ENCODE results near the gene KCNJ10.
A peak's percentile ranks its signal among the peaks of the same experiment; 100 is the strongest.

KCNJ10 gene

DNA sequence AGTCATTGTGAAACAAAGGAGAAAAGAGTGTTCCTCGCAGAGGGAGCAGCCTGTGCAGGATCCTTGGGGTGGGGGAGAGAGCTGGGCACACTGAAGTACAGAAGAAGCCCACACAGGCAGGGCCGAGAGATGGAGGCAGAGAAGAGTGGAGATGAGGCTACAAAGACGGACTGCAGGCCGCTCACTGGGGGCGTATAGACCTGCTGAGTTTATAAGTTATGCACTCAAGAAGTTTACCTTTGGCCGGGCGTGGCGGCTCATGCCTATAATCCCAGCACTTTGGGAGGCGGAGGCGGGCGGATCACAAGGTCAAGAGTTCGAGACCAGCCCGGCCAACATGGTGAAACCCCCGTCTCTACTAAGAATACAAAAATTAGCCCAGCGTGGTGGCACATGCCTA, 108.3 kb downstream of the KCNJ10 start:
- no peak for DNase-seq (ENCODE audit: low read depth)

DNA sequence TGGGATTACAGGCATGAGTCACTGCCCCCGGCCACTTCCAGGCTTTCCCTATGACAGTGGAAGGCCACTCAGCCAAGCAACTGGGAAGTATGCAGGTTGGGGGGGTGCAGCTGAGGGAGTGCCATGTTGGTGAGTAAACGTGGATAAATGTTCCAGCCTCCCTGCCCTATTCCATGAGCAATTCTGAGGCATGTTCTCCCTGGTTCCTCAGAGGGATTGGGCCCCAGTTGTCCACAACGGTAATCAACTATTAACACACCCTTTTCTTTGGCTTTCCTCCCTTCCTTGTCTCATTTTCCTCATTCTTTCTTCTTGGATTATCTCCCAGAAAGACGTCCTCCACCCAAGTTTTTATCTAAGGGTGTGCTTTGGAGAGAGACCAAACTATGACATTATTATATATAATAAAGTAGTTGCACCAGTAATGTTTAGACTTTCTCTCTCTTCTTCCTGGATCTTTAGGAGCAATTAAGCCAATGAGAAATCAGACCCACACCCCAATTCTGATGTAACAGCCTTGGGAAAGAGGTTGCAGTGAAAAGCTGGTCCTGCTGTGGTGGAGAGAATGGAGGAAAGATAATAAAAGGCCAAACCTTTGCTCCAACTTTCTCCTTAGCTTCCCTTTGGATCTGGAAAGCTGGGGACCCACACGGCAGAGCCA, 109.1 kb downstream of the KCNJ10 start:
- DNase-seq (ENCODE audit: low read depth) = peak; percentile 79

DNA sequence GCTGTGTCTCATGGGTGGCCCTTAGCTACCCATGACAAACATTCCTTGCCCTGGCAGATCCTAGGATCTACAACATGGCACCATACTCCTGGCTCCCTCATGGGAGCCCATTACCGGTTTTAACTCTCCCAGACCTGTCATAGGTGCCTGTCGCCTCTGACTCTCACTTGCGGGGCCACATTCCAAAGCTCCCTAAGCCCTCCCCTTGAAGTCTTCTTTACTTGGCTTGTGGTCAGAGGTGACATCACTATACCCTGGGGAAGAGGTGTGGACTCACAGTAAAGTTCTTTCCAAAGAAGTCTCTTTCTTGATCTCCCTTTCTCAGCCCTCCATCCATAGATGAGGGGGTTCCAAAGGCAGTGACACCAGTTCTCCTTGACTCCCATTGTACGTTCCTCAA, 110.5 kb downstream of the KCNJ10 start:
- no peak for DNase-seq (ENCODE audit: low read depth)

DNA sequence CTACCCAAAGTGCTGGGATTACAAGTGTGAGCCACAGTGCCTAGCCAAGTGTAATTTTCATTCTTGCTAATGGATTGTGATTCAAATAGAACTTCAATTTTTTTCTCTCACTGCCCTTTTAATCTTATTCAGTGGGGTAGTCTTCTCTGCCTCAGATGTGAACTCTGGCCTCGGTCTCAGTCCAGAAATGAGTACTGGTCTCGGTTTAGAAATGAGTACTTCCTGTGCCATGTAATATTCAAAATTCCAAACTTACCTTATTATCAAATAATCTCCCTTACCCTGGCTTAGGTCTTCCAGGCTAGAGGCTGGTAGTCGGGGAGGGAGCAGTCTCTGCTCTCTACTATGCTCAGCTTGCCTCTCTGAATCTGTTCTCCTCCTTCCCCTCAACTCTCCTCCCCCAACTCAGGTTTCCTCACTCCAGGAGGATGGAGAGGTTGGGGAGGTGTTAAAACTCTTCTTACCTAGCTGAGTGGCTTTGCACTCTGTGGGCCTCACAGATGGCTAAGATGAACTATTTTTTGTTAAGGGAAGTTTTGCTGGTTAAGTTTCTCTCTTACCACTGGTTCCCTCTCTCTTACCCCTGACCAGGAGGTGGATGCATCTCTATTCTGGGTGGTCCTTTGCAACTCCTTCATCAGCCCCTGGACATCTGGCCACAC, 111.1 kb downstream of the KCNJ10 start:
- no peak for DNase-seq (ENCODE audit: low read depth)

DNA sequence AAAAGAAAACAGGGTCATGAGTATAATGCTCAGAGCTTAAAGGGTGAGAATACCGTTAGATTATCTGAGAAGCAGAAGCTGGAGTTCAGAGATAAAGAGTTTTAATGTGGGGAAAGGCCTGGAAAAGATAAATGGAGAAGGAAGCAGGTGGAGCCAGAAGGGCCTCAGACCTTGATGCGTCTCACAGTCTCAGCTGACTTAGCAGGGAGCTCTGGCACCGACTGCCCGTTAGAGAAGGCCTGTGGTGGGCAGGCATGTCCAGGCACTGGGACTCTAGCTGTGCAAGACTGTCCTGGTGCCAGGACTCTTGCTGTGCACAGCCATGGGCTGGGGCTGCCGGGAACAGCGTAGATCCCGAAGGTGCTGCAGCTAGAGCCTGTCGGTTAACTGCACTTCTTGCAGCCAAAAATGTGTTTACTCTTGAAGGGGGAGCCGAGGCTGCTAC, 112.1 kb downstream of the KCNJ10 start:
- DNase-seq (ENCODE audit: low read depth) = no peak

DNA sequence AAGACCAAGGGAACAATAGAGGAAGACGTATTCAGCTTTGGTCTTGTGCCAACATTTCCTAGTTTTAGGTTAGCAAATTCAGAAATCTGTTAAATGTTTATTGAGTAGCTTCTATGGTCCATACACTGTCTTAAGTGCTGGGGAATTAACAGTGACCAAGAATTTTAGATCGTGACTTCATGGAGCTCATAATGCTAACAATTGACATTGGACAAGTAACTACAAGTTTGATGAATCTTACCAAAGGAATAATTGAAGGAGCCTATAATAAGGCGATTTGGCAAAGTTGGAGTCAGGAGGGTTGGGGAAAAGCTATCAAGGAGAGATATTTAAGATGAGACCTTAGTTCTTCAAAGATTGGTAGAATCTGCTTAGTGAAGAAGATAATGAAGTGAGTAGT, 114.5 kb downstream of the KCNJ10 start:
- no peak for DNase-seq (ENCODE audit: low read depth)

DNA sequence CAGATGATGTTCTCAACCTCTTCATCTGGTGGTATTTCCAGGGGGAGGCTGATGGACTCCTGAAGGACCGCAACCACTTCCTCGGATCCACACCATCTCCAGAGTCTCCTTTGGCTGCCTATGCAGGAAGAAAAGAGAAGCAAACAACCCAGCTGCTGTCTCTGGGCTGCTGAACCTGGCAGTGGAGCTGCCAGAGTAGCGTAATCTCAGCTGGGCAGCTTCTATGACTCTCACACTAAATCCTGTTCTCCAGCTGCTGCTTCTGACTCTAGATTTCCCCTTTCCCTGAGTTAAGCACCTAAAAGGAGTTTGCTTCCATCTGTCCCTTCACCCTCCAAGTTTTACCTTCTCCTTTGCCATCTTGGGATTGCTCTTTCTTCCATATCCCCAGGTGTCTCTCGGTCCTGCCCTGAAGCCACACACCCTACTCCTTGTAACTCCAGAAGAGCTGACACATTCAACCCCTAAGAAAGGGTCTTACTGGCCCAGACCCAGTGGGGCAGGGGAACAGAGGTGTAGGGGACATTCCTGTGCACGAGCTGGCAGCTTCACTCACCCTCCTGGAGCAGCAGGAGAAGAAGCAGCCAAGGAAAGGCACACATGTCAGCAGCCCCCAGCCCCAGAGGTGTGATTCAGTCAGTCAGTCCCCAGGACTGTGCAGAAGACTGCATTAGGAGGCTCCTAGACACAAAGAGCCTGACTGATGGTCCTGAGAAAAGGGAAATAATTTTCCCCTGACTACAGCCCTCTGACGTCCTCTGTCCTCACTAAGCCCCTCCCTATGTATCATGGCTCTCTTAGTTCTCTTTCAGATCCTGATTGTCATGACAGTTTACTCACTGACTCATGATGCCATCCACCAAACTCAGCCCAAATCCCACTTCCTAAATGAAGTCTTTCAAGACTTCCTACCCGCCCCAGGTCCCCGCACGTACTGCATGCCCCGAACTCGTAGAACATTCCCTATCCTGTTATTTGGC, 116.1 kb downstream of the KCNJ10 start, which contains the start of gene SLAMF9:
Gene SLAMF9, minus strand, starts transcription at position 702 of the 980 bp plus-strand sequence. Its CDS starts 100 bp downstream, at position 602.
- no peak for DNase-seq (ENCODE audit: low read depth)

DNA sequence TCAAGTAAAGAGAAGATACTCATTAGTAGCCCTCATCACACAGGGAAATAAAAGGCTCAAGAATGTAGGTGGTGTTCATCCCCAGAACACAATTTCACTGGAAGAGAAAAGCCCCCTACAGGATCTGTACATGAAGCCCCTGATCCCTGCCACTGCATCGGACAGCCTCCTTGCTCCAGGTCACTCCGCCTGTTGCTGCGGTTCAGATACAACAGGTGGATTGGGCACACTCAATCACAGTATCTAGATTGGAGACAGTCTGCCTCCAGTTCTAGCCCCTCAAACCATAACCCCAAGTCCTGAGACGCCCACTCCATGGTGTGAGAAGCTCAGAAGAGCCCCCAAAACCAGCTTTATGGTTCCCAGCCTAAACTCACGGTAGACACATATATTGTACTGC, 117.0 kb downstream of the KCNJ10 start:
- no peak for DNase-seq (ENCODE audit: low read depth)

DNA sequence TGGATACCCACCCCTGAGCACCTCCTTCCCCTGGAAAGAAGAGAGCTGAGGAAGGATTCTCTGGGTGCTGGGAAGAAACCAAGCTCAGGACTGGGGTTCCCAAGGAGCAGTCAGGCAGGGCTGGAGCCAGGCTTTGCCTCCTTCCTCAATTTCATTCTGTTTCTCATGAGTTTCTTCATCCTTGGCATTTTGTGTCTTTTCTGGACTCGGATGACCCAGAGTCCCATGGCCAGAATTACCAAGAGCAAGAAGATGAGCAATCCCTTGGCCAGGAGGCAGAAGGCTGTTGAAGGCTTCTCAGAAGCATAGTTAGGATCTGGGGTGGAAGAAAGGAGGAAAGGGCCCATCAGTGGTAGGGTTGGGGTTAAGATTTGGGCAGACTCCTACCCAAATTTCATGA, 118.4 kb downstream of the KCNJ10 start:
- no peak for DNase-seq (ENCODE audit: low read depth)

DNA sequence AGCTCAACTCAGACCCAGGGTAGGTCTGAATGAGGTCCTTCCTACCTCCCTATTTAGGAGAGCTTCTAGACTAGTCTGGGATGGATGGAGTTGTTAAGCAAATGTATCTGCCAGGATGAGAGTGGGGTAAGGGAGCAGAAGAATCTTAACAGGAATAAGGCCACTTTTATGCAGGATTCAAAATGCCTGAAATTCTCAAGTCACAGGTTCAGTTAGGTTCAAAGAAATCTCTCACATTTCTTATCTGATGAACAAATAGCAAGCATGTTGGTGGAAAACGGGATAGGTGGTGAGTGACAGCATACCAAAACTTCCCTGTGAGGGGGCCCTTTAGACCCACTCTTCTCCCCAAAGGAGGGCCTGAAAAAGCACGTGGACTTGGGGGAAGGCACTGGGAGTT, 118.9 kb downstream of the KCNJ10 start:
- DNase-seq (ENCODE audit: low read depth) = no peak

DNA sequence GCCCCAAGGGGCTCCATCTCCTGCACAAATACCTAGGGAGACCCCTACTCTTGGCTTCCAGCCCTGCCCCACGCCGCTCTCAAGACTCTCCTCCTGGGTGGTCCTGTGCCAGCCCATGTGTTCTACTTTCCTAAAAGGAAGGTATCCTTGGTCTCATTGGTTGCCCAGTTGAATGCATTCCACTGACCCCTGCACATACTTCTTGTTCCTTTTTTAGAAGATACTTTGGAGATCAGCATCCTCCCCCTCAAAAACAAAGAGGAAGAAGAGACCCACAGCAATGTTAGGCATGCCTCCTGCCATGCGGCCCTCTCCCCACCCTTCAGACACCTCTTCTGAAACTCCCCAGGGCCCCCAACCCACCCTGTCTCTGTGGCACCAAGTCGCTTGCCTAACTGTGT, 120.0 kb downstream of the KCNJ10 start:
- DNase-seq (ENCODE audit: low read depth) = no peak

DNA sequence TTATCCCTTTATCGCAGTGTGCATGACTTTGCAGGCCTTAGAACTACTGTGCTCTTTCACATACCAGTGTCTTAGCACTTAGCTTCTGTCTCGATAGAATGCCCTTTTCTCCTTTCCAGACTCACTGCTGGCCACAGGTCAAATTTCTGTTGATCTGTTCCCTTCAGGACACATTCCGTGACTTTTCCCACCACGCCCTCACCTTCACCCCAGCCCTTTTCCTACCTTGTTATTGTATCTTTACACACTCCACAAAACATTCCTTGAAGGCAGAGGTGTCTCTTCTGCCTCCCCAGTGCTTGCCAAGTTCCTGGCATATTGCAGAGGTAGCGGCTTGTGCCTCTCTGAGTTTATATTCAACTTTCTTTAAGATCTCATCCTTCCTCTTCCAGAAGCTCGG, 120.8 kb downstream of the KCNJ10 start:
- DNase-seq (ENCODE audit: low read depth) = no peak
